ENCODE measurements around the gene ZNF599.

DNA sequence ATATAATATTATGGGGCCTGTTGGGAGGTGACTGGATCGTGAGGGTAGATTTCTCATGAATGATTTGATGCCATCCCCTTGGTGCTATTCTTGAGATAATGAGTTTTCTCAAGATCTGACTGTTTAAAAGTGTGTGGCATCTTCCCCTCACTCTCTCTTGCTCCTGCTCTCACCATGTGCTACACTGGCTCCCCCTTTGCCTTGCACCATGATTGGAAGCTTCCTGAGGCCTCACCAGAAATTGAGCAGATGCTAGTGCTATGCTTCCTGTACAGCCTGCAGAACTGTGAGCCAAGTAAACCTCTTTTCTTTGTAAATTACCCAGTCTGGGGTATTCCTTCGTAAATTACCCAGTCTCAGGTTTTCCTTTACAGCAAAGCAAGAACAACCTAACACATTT, 1.8 kb upstream of the ZNF599 start:
- TF ChIP-seq CTCF (conservative IDR thresholded peaks at IDR 0.05; ENCODE audit: low read depth, low read length) (no peak), EZH2phosphoT487 (IDR thresholded peaks at IDR 0.05; ENCODE audit: borderline replicate concordance, low read length) (no peak)

Measured in PC-3 (cell line).